Right lobe of liver (tissue), 4 donors: ENCODE measurements around the gene RUFY4.

ENCODE experiments used
- POLR2A ChIP-seq: fragments of 450-650 bp; IDR thresholded peaks from one replicate; pipeline ENCODE4 v1.6.1; 2017; ENCODE audit warnings: antibody characterized with exemption, mild to moderate bottlenecking
- TF ChIP-seq, protein P1 (sequence below), 4 donors: fragments of 200-600 bp in 3 of 4; fragments of 450-650 bp in 1 of 4; IDR thresholded peaks; one replicate each; pipeline versions ENCODE4 v1.5.1 to v1.8.0; 2016 to 2022; ENCODE audit warnings: antibody characterized with exemption in 4 of 4, mild to moderate bottlenecking in 2 of 4
- donor health status: DM: no; HTN: no; CAD: no.
- donor health status: DM: no; HTN: no; CAD: no.
- donor health status: DM: no; HTN: yes; CAD: no.

DNA sequence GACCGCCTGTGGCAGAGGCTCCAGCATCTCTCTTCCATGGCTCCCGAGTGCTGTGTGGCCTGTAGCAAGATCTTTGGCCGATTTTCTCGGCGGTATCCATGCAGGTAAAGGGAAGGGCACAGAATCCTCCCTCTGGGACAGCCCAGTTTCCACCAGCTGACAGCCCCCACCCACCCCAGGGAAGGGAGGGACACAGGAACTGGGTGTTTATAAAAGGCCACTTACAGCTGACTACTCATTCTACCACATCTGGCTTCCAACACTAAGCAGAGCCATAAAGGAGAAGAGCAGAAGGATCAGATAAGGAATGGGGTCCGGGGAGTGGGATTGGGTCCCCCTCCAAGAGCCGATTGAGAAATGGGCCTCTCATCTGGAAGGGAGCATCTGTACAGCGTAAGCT, 20.2 kb downstream of the RUFY4 start:
- TF ChIP-seq, protein P1, sequence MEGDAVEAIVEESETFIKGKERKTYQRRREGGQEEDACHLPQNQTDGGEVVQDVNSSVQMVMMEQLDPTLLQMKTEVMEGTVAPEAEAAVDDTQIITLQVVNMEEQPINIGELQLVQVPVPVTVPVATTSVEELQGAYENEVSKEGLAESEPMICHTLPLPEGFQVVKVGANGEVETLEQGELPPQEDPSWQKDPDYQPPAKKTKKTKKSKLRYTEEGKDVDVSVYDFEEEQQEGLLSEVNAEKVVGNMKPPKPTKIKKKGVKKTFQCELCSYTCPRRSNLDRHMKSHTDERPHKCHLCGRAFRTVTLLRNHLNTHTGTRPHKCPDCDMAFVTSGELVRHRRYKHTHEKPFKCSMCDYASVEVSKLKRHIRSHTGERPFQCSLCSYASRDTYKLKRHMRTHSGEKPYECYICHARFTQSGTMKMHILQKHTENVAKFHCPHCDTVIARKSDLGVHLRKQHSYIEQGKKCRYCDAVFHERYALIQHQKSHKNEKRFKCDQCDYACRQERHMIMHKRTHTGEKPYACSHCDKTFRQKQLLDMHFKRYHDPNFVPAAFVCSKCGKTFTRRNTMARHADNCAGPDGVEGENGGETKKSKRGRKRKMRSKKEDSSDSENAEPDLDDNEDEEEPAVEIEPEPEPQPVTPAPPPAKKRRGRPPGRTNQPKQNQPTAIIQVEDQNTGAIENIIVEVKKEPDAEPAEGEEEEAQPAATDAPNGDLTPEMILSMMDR (IDR thresholded peaks at IDR 0.05): no peak
- TF ChIP-seq POLR2A: no peak
